GM21390 (cell line): Measurements from ENCODE around the gene CSN2.

ENCODE experiments used
- ATAC-seq: cut with Tn5 transposase; IDR thresholded peaks from one replicate; pipeline ENCODE4 v1.9.1; 2021; ENCODE audit not compliant: unreplicated experiment

Gene CSN2

GRCh38 chr4:69907151-69907550, 58.4 kb downstream of the CSN2 start:
- no peak for ATAC-seq
